HEK293 (cell line): ENCODE data around the gene KRTAP22-1.

ENCODE experiments used
- CTCF ChIA-PET: fragments of 350-600 bp; formaldehyde crosslinking; extraction: SDS; loops from one replicate; lab custom pipeline; 2021; ENCODE audit warnings: antibody characterized with exemption; lab: Yijun Ruan, JAX
- POLR2A ChIA-PET: fragments of 300-600 bp; formaldehyde crosslinking; extraction: SDS; loops from one replicate; lab custom pipeline; 2020; ENCODE audit warnings: antibody characterized with exemption, inconsistent platforms; lab: Yijun Ruan, JAX
- H3K27ac ChIP-seq: fragments of 200-500 bp; sonication (Bioruptor generic); 2 replicates; pipeline ENCODE4 v1.5.1; 2014; ENCODE audit warnings: low read depth, low read length, control low read depth, inconsistent platforms; ENCODE audit errors: extremely low read depth
- H3K36me3 ChIP-seq, 2 experiments: fragments of 200-500 bp in 1 of 2; sonication (Bioruptor generic) in 1 of 2; 1 replicate in 1 of 2; 2 replicates in 1 of 2; pipeline ENCODE4 v1.5.1; 2014 to 2017; ENCODE audit warnings: inconsistent platforms in 2 of 2, low read length in 2 of 2; ENCODE audit not compliant: control insufficient read depth in 2 of 2, insufficient read depth in 1 of 2
- H3K4me1 ChIP-seq: fragments of 200-500 bp; sonication (Bioruptor generic); 2 replicates; pipeline ENCODE4 v1.5.1; 2014; ENCODE audit warnings: mild to moderate bottlenecking, low read length, inconsistent platforms; ENCODE audit not compliant: control insufficient read depth, insufficient read depth
- H3K4me3 ChIP-seq: 2 replicates; pipeline ENCODE4 v1.5.1; 2011; ENCODE audit warnings: low read depth, mild to moderate bottlenecking, control low read depth, low read length, moderate library complexity
- H3K9me3 ChIP-seq: fragments of 200-500 bp; sonication (Bioruptor generic); 2 replicates; pipeline ENCODE4 v1.5.1; 2014; ENCODE audit warnings: low read depth, low read length, inconsistent platforms; ENCODE audit not compliant: control insufficient read depth, insufficient read depth
- EGR2 ChIP-seq: fragments of 450-650 bp; formaldehyde crosslinking; IDR thresholded peaks from 2 replicates; pipeline ENCODE4 v1.5.1; 2016; ENCODE audit warnings: low read depth, missing biosample characterization, missing genetic modification characterization
- HOXA7 ChIP-seq: sonication (generic); formaldehyde crosslinking; IDR thresholded peaks from 2 replicates; pipeline ENCODE4 v1.8.1; 2022; ENCODE audit warnings: missing genetic modification reagents, borderline replicate concordance
- PRDM10 ChIP-seq: fragments of 450-650 bp; formaldehyde crosslinking; IDR thresholded peaks from 2 replicates; pipeline ENCODE4 v1.5.1; 2016; ENCODE audit warnings: missing biosample characterization, missing genetic modification characterization
- REPIN1 ChIP-seq: fragments of 450-650 bp; formaldehyde crosslinking; IDR thresholded peaks from 2 replicates; pipeline ENCODE4 v1.5.1; 2017; ENCODE audit warnings: missing biosample characterization, missing genetic modification characterization, low read depth
- WT1 ChIP-seq: fragments of 450-650 bp; formaldehyde crosslinking; IDR thresholded peaks from 2 replicates; pipeline ENCODE4 v1.5.1; 2016; ENCODE audit warnings: missing biosample characterization, missing genetic modification characterization
- ZNF140 ChIP-seq: fragments of 450-650 bp; formaldehyde crosslinking; IDR thresholded peaks from 2 replicates; pipeline ENCODE4 v1.5.1; 2016; ENCODE audit warnings: missing biosample characterization, missing genetic modification characterization
- ZNF18 ChIP-seq: fragments of 450-650 bp; formaldehyde crosslinking; IDR thresholded peaks from 2 replicates; pipeline ENCODE4 v1.5.1; 2016; ENCODE audit warnings: missing biosample characterization, missing genetic modification characterization
- ZNF19 ChIP-seq: fragments of 450-650 bp; formaldehyde crosslinking; IDR thresholded peaks from 2 replicates; pipeline ENCODE4; 2016; ENCODE audit warnings: missing biosample characterization, missing genetic modification characterization, low read depth
- ZNF266 ChIP-seq: fragments of 450-650 bp; formaldehyde crosslinking; IDR thresholded peaks from 2 replicates; pipeline ENCODE4 v1.5.1; 2016; ENCODE audit warnings: missing biosample characterization, missing genetic modification characterization, low read depth
- ZNF341 ChIP-seq: fragments of 450-650 bp; formaldehyde crosslinking; IDR thresholded peaks from 2 replicates; pipeline ENCODE4; 2016; ENCODE audit warnings: low read depth, missing biosample characterization, missing genetic modification characterization
- ZNF571 ChIP-seq: fragments of 450-650 bp; formaldehyde crosslinking; IDR thresholded peaks from 2 replicates; pipeline ENCODE4 v1.5.0; 2017; ENCODE audit warnings: missing biosample characterization, missing genetic modification characterization
- ZNF768 ChIP-seq: fragments of 450-650 bp; formaldehyde crosslinking; IDR thresholded peaks from 2 replicates; pipeline ENCODE4 v1.5.1; 2018; ENCODE audit warnings: missing biosample characterization, mild to moderate bottlenecking, missing genetic modification characterization
- ZNF837 ChIP-seq: fragments of 450-650 bp; formaldehyde crosslinking; IDR thresholded peaks from 2 replicates; pipeline ENCODE4 v1.5.1; 2016; ENCODE audit warnings: missing biosample characterization, missing genetic modification characterization
- TF ChIP-seq, protein P1 (sequence below): fragments of 450-650 bp; formaldehyde crosslinking; IDR thresholded peaks from 2 replicates; pipeline ENCODE4 v1.5.1; 2016; ENCODE audit warnings: missing biosample characterization, missing genetic modification characterization
- TF ChIP-seq, protein P2 (sequence below): fragments of 450-650 bp; IDR thresholded peaks from 2 replicates; pipeline ENCODE4 v1.5.1; 2018; ENCODE audit warnings: missing biosample characterization, mild to moderate bottlenecking, missing genetic modification characterization

KRTAP22-1 gene

DNA sequence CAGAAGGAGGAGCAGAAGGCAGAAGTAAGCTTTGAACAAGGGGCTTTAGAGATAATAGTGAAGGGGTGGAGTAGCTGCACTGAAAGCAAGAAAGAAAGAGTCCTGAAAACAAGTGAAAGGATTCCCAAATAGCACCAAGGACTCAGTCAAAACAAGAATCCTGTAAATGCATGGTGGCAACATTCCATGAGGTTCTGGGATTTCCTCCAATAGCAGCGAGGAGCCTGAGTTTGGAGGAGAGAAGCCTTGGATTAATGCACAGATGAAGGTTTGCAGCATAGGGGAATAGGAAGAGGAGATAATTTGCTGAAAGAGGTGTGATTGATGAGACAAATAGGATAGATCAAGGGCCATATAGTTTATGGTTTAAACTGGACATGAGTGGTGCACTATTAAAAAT is 21.5 kb upstream of the KRTAP22-1 start (continued):
- TF ChIP-seq, protein P1, sequence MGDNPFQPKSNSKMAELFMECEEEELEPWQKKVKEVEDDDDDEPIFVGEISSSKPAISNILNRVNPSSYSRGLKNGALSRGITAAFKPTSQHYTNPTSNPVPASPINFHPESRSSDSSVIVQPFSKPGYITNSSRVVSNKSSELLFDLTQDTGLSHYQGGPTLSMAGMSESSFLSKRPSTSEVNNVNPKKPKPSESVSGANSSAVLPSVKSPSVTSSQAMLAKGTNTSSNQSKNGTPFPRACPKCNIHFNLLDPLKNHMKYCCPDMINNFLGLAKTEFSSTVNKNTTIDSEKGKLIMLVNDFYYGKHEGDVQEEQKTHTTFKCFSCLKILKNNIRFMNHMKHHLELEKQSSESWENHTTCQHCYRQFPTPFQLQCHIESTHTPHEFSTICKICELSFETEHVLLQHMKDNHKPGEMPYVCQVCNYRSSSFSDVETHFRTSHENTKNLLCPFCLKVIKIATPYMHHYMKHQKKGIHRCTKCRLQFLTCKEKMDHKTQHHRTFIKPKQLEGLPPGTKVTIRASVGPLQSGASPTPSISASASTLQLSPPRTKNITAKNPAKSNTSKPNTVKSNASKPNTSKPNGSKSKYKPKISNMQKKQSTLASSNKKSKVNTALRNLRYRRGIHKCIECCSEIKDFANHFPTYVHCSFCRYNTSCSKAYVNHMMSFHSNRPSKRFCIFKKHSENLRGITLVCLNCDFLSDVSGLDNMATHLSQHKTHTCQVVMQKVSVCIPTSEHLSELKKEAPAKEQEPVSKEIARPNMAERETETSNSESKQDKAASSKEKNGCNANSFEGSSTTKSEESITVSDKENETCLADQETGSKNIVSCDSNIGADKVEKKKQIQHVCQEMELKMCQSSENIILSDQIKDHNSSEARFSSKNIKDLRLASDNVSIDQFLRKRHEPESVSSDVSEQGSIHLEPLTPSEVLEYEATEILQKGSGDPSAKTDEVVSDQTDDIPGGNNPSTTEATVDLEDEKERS: no peak

GRCh38 chr21:30580132-30580531 is 20.8 kb upstream of the KRTAP22-1 start:
- Histone ChIP-seq H3K9me3 (no peaks in the 10 kb centered on the region), H3K4me3 (no peak overlapping the region), H3K4me1 (no peaks in the 10 kb centered on the region), H3K36me3 (no peaks in the 10 kb centered on the region), H3K27ac (no peak overlapping the region)
- ChIA-PET CTCF (no interaction called here), POLR2A (no interaction called here)
- TF ChIP-seq HOXA7 (no peak), ZNF140 (tag by site-specific recombination) (no peak), ZNF341 (tag by site-specific recombination) (no peak)

GRCh38 chr21:30582870-30583269 is 18.0 kb upstream of the KRTAP22-1 start:
- H3K9me3 ChIP-seq: no peaks in the 10 kb centered on the region
- no peaks in the 10 kb centered on the region for H3K36me3 ChIP-seq
- CTCF ChIA-PET: interaction anchor here (1.2 kb wide), 1 partner anchor 8 kb away, joined by 4 read pairs; no protein-coding TSS in a partner anchor
- POLR2A ChIA-PET: no interaction called here
- H3K4me3 ChIP-seq: no peak overlapping the region
- H3K4me1 ChIP-seq: no peaks in the 10 kb centered on the region
- no peak for TF ChIP-seq ZNF266 (tag by site-specific recombination)
- H3K27ac ChIP-seq: no peak overlapping the region

- ChIA-PET POLR2A (no interaction called here), CTCF (no interaction called here)
- no peaks in the 10 kb centered on the region for H3K4me1 ChIP-seq
- no peak within 1 kb of the TSS for H3K4me3 ChIP-seq
- H3K36me3 ChIP-seq: no peaks in the 10 kb centered on the region
- H3K9me3 ChIP-seq: no peaks in the 10 kb centered on the region
- no peak within 1 kb of the TSS for H3K27ac ChIP-seq
- TF ChIP-seq ZNF837 (tag by site-specific recombination) (no peak), WT1 (tag by site-specific recombination) (no peak), EGR2 (no peak), PRDM10 (no peak), ZNF571 (tag by site-specific recombination) (no peak), REPIN1 (tag by site-specific recombination) (no peak), ZNF768 (tag by site-specific recombination) (no peak), ZNF140 (tag by site-specific recombination) (no peak), ZNF18 (tag by site-specific recombination) (no peak), ZNF19 (tag by site-specific recombination) (no peak)
- TF ChIP-seq, protein P2, sequence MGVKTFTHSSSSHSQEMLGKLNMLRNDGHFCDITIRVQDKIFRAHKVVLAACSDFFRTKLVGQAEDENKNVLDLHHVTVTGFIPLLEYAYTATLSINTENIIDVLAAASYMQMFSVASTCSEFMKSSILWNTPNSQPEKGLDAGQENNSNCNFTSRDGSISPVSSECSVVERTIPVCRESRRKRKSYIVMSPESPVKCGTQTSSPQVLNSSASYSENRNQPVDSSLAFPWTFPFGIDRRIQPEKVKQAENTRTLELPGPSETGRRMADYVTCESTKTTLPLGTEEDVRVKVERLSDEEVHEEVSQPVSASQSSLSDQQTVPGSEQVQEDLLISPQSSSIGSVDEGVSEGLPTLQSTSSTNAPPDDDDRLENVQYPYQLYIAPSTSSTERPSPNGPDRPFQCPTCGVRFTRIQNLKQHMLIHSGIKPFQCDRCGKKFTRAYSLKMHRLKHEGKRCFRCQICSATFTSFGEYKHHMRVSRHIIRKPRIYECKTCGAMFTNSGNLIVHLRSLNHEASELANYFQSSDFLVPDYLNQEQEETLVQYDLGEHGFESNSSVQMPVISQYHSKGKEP: no peak
These were observed 10.6 kb upstream of the KRTAP22-1 start, which contains the start of gene KRTAP22-2 for GRCh38 chr21:30590297-30590696. Gene KRTAP22-2, minus strand, starts transcription at chr21:30590397.
